BE2C (cell line): ENCODE results near the gene PODXL.

Source experiments
- DNase-seq: peaks from one replicate; pipeline ENCODE4 v3.0.0-alpha.2; 2020
- H3K27me3 ChIP-seq: fragments of 250-450 bp; sonication (Bioruptor Pico); 2 replicates; pipeline ENCODE4 v1.5.1; 2020; ENCODE audit warnings: mild to moderate bottlenecking
- H3K36me3 ChIP-seq: fragments of 250-450 bp; sonication (Bioruptor Pico); 2 replicates; pipeline ENCODE4 v1.5.1; 2020; ENCODE audit warnings: mild to moderate bottlenecking
- H3K4me1 ChIP-seq: fragments of 250-450 bp; sonication (Bioruptor Pico); 2 replicates; pipeline ENCODE4 v1.5.1; 2020
- H3K4me3 ChIP-seq: 2 replicates; pipeline ENCODE4 v1.5.1; 2011; ENCODE audit warnings: low read depth, low read length
- H3K9me3 ChIP-seq: fragments of 250-450 bp; sonication (Bioruptor Pico); 2 replicates; pipeline ENCODE4 v1.5.1; 2020
- TF ChIP-seq, protein P1 (sequence below): IDR thresholded peaks from 2 replicates; pipeline ENCODE4 v1.5.1; 2012; ENCODE audit warnings: mild to moderate bottlenecking, low read depth, low read length

PODXL gene

DNA sequence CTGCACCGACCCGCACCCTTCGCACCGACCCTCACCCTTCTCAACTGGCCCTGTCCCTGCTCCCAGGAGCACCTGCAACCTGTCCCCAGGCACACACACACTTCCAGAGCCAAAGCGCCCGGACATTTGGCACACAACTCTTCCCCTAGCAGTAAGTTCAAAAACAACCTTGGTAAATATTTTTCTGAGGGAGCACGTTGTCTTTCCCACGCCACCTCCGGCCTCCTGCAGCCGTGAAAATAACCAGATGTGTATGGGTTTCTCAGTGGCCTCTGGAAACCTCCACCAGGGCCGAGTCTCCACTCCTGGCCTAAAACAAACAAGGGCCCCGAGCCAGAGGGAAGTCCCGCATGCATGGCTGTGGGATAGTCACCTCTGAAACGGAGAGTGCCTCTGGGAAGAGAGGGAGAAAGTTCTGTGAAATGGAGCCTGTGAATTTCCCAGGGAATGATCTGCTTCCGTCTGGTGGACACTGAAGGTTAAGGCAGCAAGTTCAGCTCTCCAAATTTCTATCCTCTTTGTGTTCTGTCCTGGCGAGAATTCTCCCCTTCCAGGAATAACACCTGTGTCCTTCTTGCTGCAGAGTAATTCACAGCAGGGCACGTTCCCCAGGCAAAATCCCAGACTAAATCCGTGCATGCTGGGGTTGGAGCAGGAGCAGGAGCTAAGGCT lies 15.8 kb downstream of the PODXL start:
- H3K36me3 ChIP-seq: no peaks in the 10 kb centered on the region
- H3K4me3 ChIP-seq: no peak overlapping the region
- TF ChIP-seq, protein P1, sequence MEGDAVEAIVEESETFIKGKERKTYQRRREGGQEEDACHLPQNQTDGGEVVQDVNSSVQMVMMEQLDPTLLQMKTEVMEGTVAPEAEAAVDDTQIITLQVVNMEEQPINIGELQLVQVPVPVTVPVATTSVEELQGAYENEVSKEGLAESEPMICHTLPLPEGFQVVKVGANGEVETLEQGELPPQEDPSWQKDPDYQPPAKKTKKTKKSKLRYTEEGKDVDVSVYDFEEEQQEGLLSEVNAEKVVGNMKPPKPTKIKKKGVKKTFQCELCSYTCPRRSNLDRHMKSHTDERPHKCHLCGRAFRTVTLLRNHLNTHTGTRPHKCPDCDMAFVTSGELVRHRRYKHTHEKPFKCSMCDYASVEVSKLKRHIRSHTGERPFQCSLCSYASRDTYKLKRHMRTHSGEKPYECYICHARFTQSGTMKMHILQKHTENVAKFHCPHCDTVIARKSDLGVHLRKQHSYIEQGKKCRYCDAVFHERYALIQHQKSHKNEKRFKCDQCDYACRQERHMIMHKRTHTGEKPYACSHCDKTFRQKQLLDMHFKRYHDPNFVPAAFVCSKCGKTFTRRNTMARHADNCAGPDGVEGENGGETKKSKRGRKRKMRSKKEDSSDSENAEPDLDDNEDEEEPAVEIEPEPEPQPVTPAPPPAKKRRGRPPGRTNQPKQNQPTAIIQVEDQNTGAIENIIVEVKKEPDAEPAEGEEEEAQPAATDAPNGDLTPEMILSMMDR: no peak
- H3K27me3 ChIP-seq: no peaks in the 10 kb centered on the region
- no peaks in the 10 kb centered on the region; the same call in 1 of the 2 replicates for H3K4me1 ChIP-seq
- DNase-seq: no peak
- H3K9me3 ChIP-seq: no peaks in the 10 kb centered on the region

DNA sequence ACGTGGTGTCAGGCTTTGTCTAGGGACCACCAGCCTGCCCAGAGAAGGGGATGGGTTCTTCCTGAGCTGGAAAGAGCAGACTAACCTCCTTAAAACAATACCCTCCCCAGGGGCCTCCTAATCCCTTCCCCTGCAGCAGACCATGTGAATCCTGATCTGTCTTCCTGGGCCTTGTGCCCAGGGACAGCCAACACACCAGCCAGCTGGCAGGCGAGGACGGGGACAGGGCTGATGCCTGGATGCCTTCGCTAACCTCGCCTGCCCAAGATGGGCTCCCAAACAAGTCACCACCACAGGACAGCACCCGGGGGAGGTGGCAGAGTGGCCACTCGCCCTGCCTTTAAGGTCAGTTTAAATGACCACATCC lies 17.6 kb downstream of the PODXL start:
- Histone ChIP-seq H3K36me3 (no peaks in the 10 kb centered on the region), H3K4me3 (no peak overlapping the region), H3K27me3 (no peaks in the 10 kb centered on the region), H3K9me3 (no peaks in the 10 kb centered on the region), H3K4me1 (no peaks in the 10 kb centered on the region)
- DNase-seq: no peak
- TF ChIP-seq, protein P1: no peak

DNA sequence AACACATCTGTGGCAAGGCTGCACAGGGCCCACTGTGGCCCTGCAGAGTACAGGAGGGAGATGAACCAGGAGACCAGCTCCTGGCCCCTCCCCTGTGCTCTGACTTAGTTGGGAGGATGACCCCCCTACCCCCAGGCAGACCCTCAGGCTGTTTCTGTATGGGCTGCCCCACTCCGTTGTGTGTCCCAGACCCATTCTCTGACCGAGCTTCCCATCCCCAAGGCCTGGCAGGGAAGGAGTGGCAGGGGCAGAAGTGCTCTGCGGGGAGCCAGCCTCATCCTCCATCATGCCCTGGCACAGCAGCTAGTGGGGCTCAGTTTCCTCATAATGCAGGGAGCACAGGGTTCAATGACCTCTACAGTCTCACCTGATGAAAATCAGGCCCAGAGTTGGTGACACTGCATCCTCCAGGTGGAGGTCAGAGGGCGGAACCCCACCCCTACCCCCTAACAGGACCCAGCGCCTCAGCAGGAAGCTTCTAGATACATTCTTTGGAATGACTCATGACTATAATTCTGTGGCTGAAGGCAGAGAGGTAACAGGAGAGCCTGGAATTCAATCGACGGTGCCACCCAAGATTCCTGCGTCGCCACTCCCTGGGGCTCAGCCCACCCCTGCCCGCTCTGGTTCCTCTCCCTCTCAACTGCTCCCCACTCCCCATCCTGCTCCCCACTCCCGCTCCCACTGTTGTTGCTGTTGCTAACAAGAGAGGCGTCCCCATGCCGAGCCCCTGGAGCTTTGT lies 18.2 kb downstream of the PODXL start:
- no peaks in the 10 kb centered on the region for H3K9me3 ChIP-seq
- no peaks in the 10 kb centered on the region for H3K27me3 ChIP-seq
- DNase-seq: no peak
- TF ChIP-seq, protein P1: no peak
- H3K4me3 ChIP-seq: no peak overlapping the region
- no peaks in the 10 kb centered on the region for H3K36me3 ChIP-seq
- H3K4me1 ChIP-seq: no peaks in the 10 kb centered on the region

DNA sequence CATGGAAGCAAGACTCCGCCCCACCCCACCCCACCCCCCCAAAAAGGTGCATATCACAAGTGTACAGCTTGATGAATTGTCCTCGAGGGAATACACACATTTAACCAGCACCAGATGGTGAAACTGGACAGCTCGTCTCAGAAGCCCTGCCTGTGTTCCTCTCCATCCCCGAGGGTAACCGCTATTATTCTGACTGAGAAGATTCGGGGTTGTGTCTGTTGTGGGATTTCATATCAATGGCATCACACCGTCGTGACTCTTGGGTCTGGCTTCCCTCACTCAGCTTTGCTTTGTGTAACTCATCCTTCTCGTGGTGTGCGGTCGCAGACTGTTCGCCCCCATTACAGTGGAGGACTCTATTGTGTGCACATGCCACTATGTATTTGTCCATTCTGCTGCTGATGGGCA lies 18.9 kb downstream of the PODXL start:
- H3K4me3 ChIP-seq: no peak overlapping the region
- no peaks in the 10 kb centered on the region for H3K36me3 ChIP-seq
- no peaks in the 10 kb centered on the region for H3K9me3 ChIP-seq
- TF ChIP-seq, protein P1: no peak
- no peaks in the 10 kb centered on the region for H3K4me1 ChIP-seq
- no peaks in the 10 kb centered on the region for H3K27me3 ChIP-seq
- DNase-seq: no peak

DNA sequence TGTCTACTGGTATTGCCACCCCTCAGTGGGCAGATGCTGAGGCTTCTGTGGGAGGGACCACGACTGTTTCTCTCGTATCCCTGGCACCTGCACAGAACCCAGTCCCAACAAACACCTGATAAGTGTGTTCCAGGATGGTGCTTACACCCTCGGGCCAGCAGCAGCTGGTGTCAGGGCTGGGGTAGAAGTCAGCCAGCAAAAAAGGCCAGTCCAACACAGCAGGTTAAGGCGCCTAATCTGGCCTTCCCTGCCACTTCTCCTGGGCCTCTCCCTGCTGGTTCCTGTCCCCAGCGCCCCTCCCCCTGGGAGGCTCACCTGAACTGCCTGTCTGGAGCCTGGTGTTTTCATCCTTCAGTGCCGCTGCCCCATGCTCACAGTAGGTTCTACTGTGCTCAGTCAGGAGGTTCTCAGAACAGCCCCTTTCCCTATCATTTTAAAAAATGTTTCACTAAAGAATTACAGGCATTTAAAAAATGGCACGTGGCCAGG lies 20.0 kb downstream of the PODXL start:
- TF ChIP-seq, protein P1: no peak

More for the DNA sequence above, 20.0 kb downstream of the PODXL start:
- H3K27me3 ChIP-seq: no peaks in the 10 kb centered on the region
- no peaks in the 10 kb centered on the region for H3K9me3 ChIP-seq
- no peaks in the 10 kb centered on the region for H3K4me1 ChIP-seq
- H3K4me3 ChIP-seq: no peak overlapping the region
- H3K36me3 ChIP-seq: no peaks in the 10 kb centered on the region
- no peak for DNase-seq
